PC-9 (cell line): ENCODE data around the gene MBD5. TPM values are rescaled to one million over a fixed set of nuclear protein-coding genes. Genes with fewer than 3 reads are reported as not detected.

Source experiments
- BruUV-seq: library from RNA; stranded (reverse); fragments of 400-500 nt; replicated peaks from 2 replicates; lab custom pipeline; 2021; lab: Mats Ljungman, UMichigan
- CTCF ChIA-PET: fragments of 300-600 bp; sonication (Branson Sonifier 250); formaldehyde crosslinking; loops from one replicate; lab custom pipeline; 2022; ENCODE audit warnings: antibody characterized with exemption; lab: Charles Lee
- POLR2A ChIA-PET: fragments of 300-600 bp; sonication (Branson Sonifier 250); formaldehyde crosslinking; loops from one replicate; lab custom pipeline; 2022; ENCODE audit warnings: antibody characterized with exemption; ENCODE audit not compliant: unreplicated experiment; lab: Charles Lee
- DNase-seq, 2 experiments: peaks; one replicate each; pipeline versions ENCODE4 v3.0.0 to v3.0.0-alpha.2; 2015 to 2022; ENCODE audit warnings: mixed read lengths in 1 of 2
- H2AFZ ChIP-seq: fragments of 200-600 bp; sonication (generic); 2 replicates; pipeline ENCODE4 v1.8.1; 2017; ENCODE audit warnings: antibody characterized with exemption
- H3F3A ChIP-seq: fragments of 200-600 bp; sonication (generic); 2 replicates; pipeline ENCODE4 v1.8.1; 2017; ENCODE audit warnings: antibody characterized with exemption, mild to moderate bottlenecking, low read depth; ENCODE audit not compliant: insufficient read depth
- H3K27ac ChIP-seq: fragments of 200-600 bp; sonication (generic); 2 replicates; pipeline ENCODE4 v1.6.1; 2016; ENCODE audit warnings: mixed run types
- H3K27me3 ChIP-seq: fragments of 200-600 bp; sonication (generic); 2 replicates; pipeline ENCODE4 v1.6.1; 2016; ENCODE audit warnings: low read depth, mixed run types; ENCODE audit not compliant: insufficient read depth
- H3K36me3 ChIP-seq: fragments of 200-600 bp; sonication (generic); 2 replicates; pipeline ENCODE4 v1.6.1; 2016; ENCODE audit warnings: low read depth, mixed run types
- H3K4me1 ChIP-seq: fragments of 200-600 bp; sonication (generic); replicated peaks from 2 replicates; pipeline ENCODE4 v1.6.1; 2016; ENCODE audit warnings: mixed run types; ENCODE audit not compliant: insufficient read depth
- H3K4me2 ChIP-seq: fragments of 200-600 bp; sonication (generic); 2 replicates; pipeline ENCODE4 v1.6.1; 2017; ENCODE audit warnings: mixed run types
- H3K4me3 ChIP-seq: fragments of 200-600 bp; sonication (generic); 2 replicates; pipeline ENCODE4 v1.6.1; 2016; ENCODE audit warnings: mixed run types
- H3K79me2 ChIP-seq: fragments of 200-600 bp; sonication (generic); 2 replicates; pipeline ENCODE4 v1.6.1; 2017; ENCODE audit warnings: low read depth, mixed run types
- H3K9me2 ChIP-seq: fragments of 200-600 bp; sonication (generic); 2 replicates; pipeline ENCODE4 v1.8.1; 2017; ENCODE audit warnings: mild to moderate bottlenecking; ENCODE audit not compliant: insufficient read depth
- H3K9me3 ChIP-seq: fragments of 200-600 bp; sonication (generic); 2 replicates; pipeline ENCODE4 v1.8.1; 2016; ENCODE audit warnings: low read depth; ENCODE audit not compliant: insufficient read depth
- H4K20me1 ChIP-seq: fragments of 200-600 bp; sonication (generic); 2 replicates; pipeline ENCODE4 v1.8.1; 2017; ENCODE audit not compliant: insufficient read depth
- CTCF ChIP-seq: fragments of 200-600 bp; sonication (generic); conservative IDR thresholded peaks from 2 replicates; pipeline ENCODE4 v1.6.1; 2017; ENCODE audit warnings: mixed run types, antibody characterized with exemption, mild to moderate bottlenecking, moderate library complexity
- EZH2 ChIP-seq: fragments of 200-600 bp; sonication (generic); IDR thresholded peaks from 2 replicates; pipeline ENCODE4 v1.8.0; 2017; ENCODE audit warnings: antibody characterized with exemption, low read depth
- intact Hi-C: fragments of 100-400 bp; cut with micrococcal nuclease; formaldehyde crosslinking; loops from one replicate; pipeline ENCODE4 v1.10.0; 2022; ENCODE audit not compliant: unreplicated experiment
- total RNA-seq: library from RNA; stranded (reverse); gene quantifications from 2 replicates; pipeline ENCODE4 v1.2.3, GENCODE V29; 2021

Gene MBD5
- total RNA-seq, 1 experiment from 2014 or later: 46.5 TPM

- no peaks in the 10 kb centered on the region for H3K4me1 ChIP-seq
- H3K4me2 ChIP-seq: no peak overlapping the region
- TF ChIP-seq EZH2 (no peak), CTCF (no peak)
- CTCF ChIA-PET: no interaction called here
- no peak overlapping the region for H3K27ac ChIP-seq
- no peaks in the 10 kb centered on the region for H3F3A ChIP-seq
- no peak overlapping the region for H2AFZ ChIP-seq
- no peak overlapping the region for H3K4me3 ChIP-seq
- POLR2A ChIA-PET: no interaction called here
- intact Hi-C loops: no loop called here
- no peaks in the 10 kb centered on the region for H3K9me3 ChIP-seq
- H3K79me2 ChIP-seq: no peaks in the 10 kb centered on the region
- H4K20me1 ChIP-seq: no peaks in the 10 kb centered on the region
- no peaks in the 10 kb centered on the region for H3K9me2 ChIP-seq
- no peak for DNase-seq
- no peaks in the 10 kb centered on the region for H3K36me3 ChIP-seq
- no TSS peak for BruUV-seq
- H3K27me3 ChIP-seq: no peaks in the 10 kb centered on the region
These were observed 512.1 kb downstream of the MBD5 start for GRCh38 chr2:148533004-148533403.

- Histone ChIP-seq H3K4me1 (no peaks in the 10 kb centered on the region), H3K79me2 (no peaks in the 10 kb centered on the region), H3K27me3 (no peaks in the 10 kb centered on the region), H3K27ac (no peak overlapping the region), H3K9me3 (no peaks in the 10 kb centered on the region), H3K4me2 (no peak overlapping the region), H4K20me1 (no peaks in the 10 kb centered on the region), H2AFZ (no peak overlapping the region), H3K4me3 (no peak overlapping the region), H3K9me2 (no peaks in the 10 kb centered on the region), H3K36me3 (no peaks in the 10 kb centered on the region), H3F3A (no peaks in the 10 kb centered on the region)
- no peak for TF ChIP-seq EZH2
- TF ChIP-seq CTCF: no peak
- BruUV-seq: no TSS peak
- ChIA-PET POLR2A (no interaction called here), CTCF (interaction anchor here (0.6 kb wide), 1 partner anchor 11 kb away, joined by 4 read pairs; no protein-coding TSS in a partner anchor)
- intact Hi-C loops: no loop called here
- no peak for DNase-seq
These were observed 512.8 kb downstream of the MBD5 start for GRCh38 chr2:148533685-148534084.

- H3K4me3 ChIP-seq: no peak overlapping the region
- H3K4me2 ChIP-seq: no peak overlapping the region
- H2AFZ ChIP-seq: no peak overlapping the region
- H4K20me1 ChIP-seq: no peaks in the 10 kb centered on the region
- H3K27ac ChIP-seq: no peak overlapping the region
- H3K9me2 ChIP-seq: no peaks in the 10 kb centered on the region
- no peaks in the 10 kb centered on the region for H3K27me3 ChIP-seq
- DNase-seq: no peak
- CTCF ChIA-PET: interaction anchor here (0.6 kb wide), 1 partner anchor 12 kb away, joined by 4 read pairs; no protein-coding TSS in a partner anchor
- POLR2A ChIA-PET: no interaction called here
- no peaks in the 10 kb centered on the region for H3F3A ChIP-seq
- no peak for TF ChIP-seq CTCF
- no peak for TF ChIP-seq EZH2
- no TSS peak for BruUV-seq
- H3K9me3 ChIP-seq: no peaks in the 10 kb centered on the region
- H3K4me1 ChIP-seq: no peaks in the 10 kb centered on the region
- intact Hi-C loops: no loop called here
- H3K36me3 ChIP-seq: no peaks in the 10 kb centered on the region
- no peaks in the 10 kb centered on the region for H3K79me2 ChIP-seq
These were observed 513.7 kb downstream of the MBD5 start for GRCh38 chr2:148534416-148535204.
